COLO829 (cell line): ENCODE measurements around the gene GTSE1.

Experiments used
- DNase-seq: peaks from one replicate; pipeline ENCODE4 v3.0.0; 2012; ENCODE audit warnings: low spot score

The GTSE1 gene

GRCh38 chr22:46352691-46353386 is 56.2 kb downstream of the GTSE1 start:
- peak; percentile 50 for DNase-seq

GRCh38 chr22:46353483-46354105 is 56.9 kb downstream of the GTSE1 start:
- no peak for DNase-seq

- no peak for DNase-seq
These were observed 57.7 kb downstream of the GTSE1 start for GRCh38 chr22:46354176-46354992.

- DNase-seq = no peak
These were observed 58.3 kb downstream of the GTSE1 start for GRCh38 chr22:46354993-46355305.

GRCh38 chr22:46355369-46355995 is 58.8 kb downstream of the GTSE1 start:
- DNase-seq = peak; percentile 76

- DNase-seq = no peak
These were observed 59.4 kb downstream of the GTSE1 start for GRCh38 chr22:46355996-46356471.

GRCh38 chr22:46356496-46357480 is 60.1 kb downstream of the GTSE1 start:
- DNase-seq = no peak

- DNase-seq = no peak
These were observed 61.2 kb downstream of the GTSE1 start for GRCh38 chr22:46357711-46358520.

GRCh38 chr22:46358766-46359165 is 62.1 kb downstream of the GTSE1 start:
- DNase-seq = no peak

- DNase-seq = no peak
These were observed 62.7 kb downstream of the GTSE1 start for GRCh38 chr22:46359362-46359761.

GRCh38 chr22:46360097-46360496 is 63.4 kb downstream of the GTSE1 start:
- no peak for DNase-seq

GRCh38 chr22:46360891-46361290 is 64.2 kb downstream of the GTSE1 start:
- DNase-seq = no peak

- DNase-seq = no peak
These were observed 65.1 kb downstream of the GTSE1 start for GRCh38 chr22:46361826-46362202.

- no peak for DNase-seq
These were observed 65.7 kb downstream of the GTSE1 start for GRCh38 chr22:46362203-46362933.

- DNase-seq = no peak
These were observed 66.4 kb downstream of the GTSE1 start for GRCh38 chr22:46362934-46363515.

GRCh38 chr22:46363611-46364321 is 67.1 kb downstream of the GTSE1 start:
- no peak for DNase-seq

GRCh38 chr22:46364341-46365165 is 67.9 kb downstream of the GTSE1 start:
- DNase-seq = no peak

GRCh38 chr22:46365166-46365624 is 68.5 kb downstream of the GTSE1 start:
- no peak for DNase-seq
